ENCODE measurements around the gene SUCO.

The SUCO gene

GRCh38 chr1:172497230-172497629, 35.7 kb upstream of the SUCO start:
- CTCF ChIA-PET, result no interaction called here
- TF ChIP-seq FOXK2 (IDR thresholded peaks at IDR 0.05) (no peak), L3MBTL2 (conservative IDR thresholded peaks at IDR 0.05) (no peak), PKNOX1 (IDR thresholded peaks at IDR 0.05) (no peak), LEF1 (IDR thresholded peaks at IDR 0.05; ENCODE audit: borderline replicate concordance) (no peak), CTBP1 (IDR thresholded peaks at IDR 0.05; ENCODE audit: borderline replicate concordance) (no peak), SUZ12 (IDR thresholded peaks at IDR 0.05) (no peak), FOXM1 (IDR thresholded peaks at IDR 0.05; ENCODE audit: borderline replicate concordance) (no peak), ZNF384 (IDR thresholded peaks at IDR 0.05) (no peak), HDGF (IDR thresholded peaks at IDR 0.05; ENCODE audit: borderline replicate concordance) (no peak), ELF4 (IDR thresholded peaks at IDR 0.05) (no peak), ARNT (IDR thresholded peaks at IDR 0.05) (no peak)
- peak; percentile 21 for DNase-seq (ENCODE audit: extremely low spot score)
- POLR2A ChIA-PET, result interaction anchor here (0.8 kb wide), 1 partner anchor 10 kb away, joined by 3 read pairs; no protein-coding TSS in a partner anchor

- CTCF ChIA-PET, result no interaction called here
- TF ChIP-seq SP1 (IDR thresholded peaks at IDR 0.05), result no peak
- no peak for TF ChIP-seq HDGF (IDR thresholded peaks at IDR 0.05; ENCODE audit: borderline replicate concordance)
- TF ChIP-seq BHLHE40 (IDR thresholded peaks at IDR 0.05; ENCODE audit: borderline replicate concordance), result no peak
- TF ChIP-seq FOXA1 (IDR thresholded peaks at IDR 0.05), result no peak
- no peak for TF ChIP-seq FOXM1 (IDR thresholded peaks at IDR 0.05; ENCODE audit: borderline replicate concordance)
- no peak for TF ChIP-seq L3MBTL2 (conservative IDR thresholded peaks at IDR 0.05)
- TF ChIP-seq LEF1 (IDR thresholded peaks at IDR 0.05; ENCODE audit: borderline replicate concordance), result no peak
- no peak for TF ChIP-seq NFRKB (IDR thresholded peaks at IDR 0.05)
- TF ChIP-seq ARNT (IDR thresholded peaks at IDR 0.05), result no peak
- no peak for TF ChIP-seq TARDBP (IDR thresholded peaks at IDR 0.05)
- TF ChIP-seq SUZ12 (IDR thresholded peaks at IDR 0.05), result no peak
- no peak for TF ChIP-seq CTBP1 (IDR thresholded peaks at IDR 0.05; ENCODE audit: borderline replicate concordance)
- no peak for TF ChIP-seq PKNOX1 (IDR thresholded peaks at IDR 0.05)
- no peak for TF ChIP-seq ZNF384 (IDR thresholded peaks at IDR 0.05)
- TF ChIP-seq FOXK2 (IDR thresholded peaks at IDR 0.05), result no peak
- TF ChIP-seq ELF4 (IDR thresholded peaks at IDR 0.05), result no peak
- POLR2A ChIA-PET, result no interaction called here
- DNase-seq (ENCODE audit: extremely low spot score), result no peak
Observed at GRCh38 chr1:172498857-172499256, 34.1 kb upstream of the SUCO start.

- ChIA-PET POLR2A (no interaction called here), CTCF (no interaction called here)
- DNase-seq (ENCODE audit: extremely low spot score), result no peak
- TF ChIP-seq PKNOX1 (IDR thresholded peaks at IDR 0.05) (no peak), ELF4 (IDR thresholded peaks at IDR 0.05) (no peak), ARNT (IDR thresholded peaks at IDR 0.05) (no peak), ZNF384 (IDR thresholded peaks at IDR 0.05) (no peak), FOXM1 (IDR thresholded peaks at IDR 0.05; ENCODE audit: borderline replicate concordance) (no peak), L3MBTL2 (conservative IDR thresholded peaks at IDR 0.05) (no peak), SUZ12 (IDR thresholded peaks at IDR 0.05) (no peak), FOXK2 (IDR thresholded peaks at IDR 0.05) (no peak), CTBP1 (IDR thresholded peaks at IDR 0.05; ENCODE audit: borderline replicate concordance) (no peak), SP1 (IDR thresholded peaks at IDR 0.05) (no peak), TARDBP (IDR thresholded peaks at IDR 0.05) (no peak), FOXA1 (IDR thresholded peaks at IDR 0.05) (no peak), BHLHE40 (IDR thresholded peaks at IDR 0.05; ENCODE audit: borderline replicate concordance) (no peak), HDGF (IDR thresholded peaks at IDR 0.05; ENCODE audit: borderline replicate concordance) (no peak), LEF1 (IDR thresholded peaks at IDR 0.05; ENCODE audit: borderline replicate concordance) (no peak), NFRKB (IDR thresholded peaks at IDR 0.05) (no peak)
Observed at GRCh38 chr1:172499636-172500141, 33.3 kb upstream of the SUCO start.

GRCh38 chr1:172500207-172500606, 32.7 kb upstream of the SUCO start:
- POLR2A ChIA-PET, result no interaction called here
- no peak for DNase-seq (ENCODE audit: extremely low spot score)
- CTCF ChIA-PET, result no interaction called here
- TF ChIP-seq HDGF (IDR thresholded peaks at IDR 0.05; ENCODE audit: borderline replicate concordance) (no peak), SUZ12 (IDR thresholded peaks at IDR 0.05) (no peak), FOXK2 (IDR thresholded peaks at IDR 0.05) (no peak), FOXA1 (IDR thresholded peaks at IDR 0.05) (no peak), SP1 (IDR thresholded peaks at IDR 0.05) (no peak), L3MBTL2 (conservative IDR thresholded peaks at IDR 0.05) (no peak), TARDBP (IDR thresholded peaks at IDR 0.05) (no peak), FOXM1 (IDR thresholded peaks at IDR 0.05; ENCODE audit: borderline replicate concordance) (no peak), ELF4 (IDR thresholded peaks at IDR 0.05) (no peak), ZNF384 (IDR thresholded peaks at IDR 0.05) (no peak), PKNOX1 (IDR thresholded peaks at IDR 0.05) (no peak), ARNT (IDR thresholded peaks at IDR 0.05) (no peak), BHLHE40 (IDR thresholded peaks at IDR 0.05; ENCODE audit: borderline replicate concordance) (no peak), CTBP1 (IDR thresholded peaks at IDR 0.05; ENCODE audit: borderline replicate concordance) (no peak), LEF1 (IDR thresholded peaks at IDR 0.05; ENCODE audit: borderline replicate concordance) (no peak), NFRKB (IDR thresholded peaks at IDR 0.05) (no peak)

- no peak for DNase-seq (ENCODE audit: extremely low spot score)
- CTCF ChIA-PET, result no interaction called here
- POLR2A ChIA-PET, result no interaction called here
- TF ChIP-seq PKNOX1 (IDR thresholded peaks at IDR 0.05) (no peak), CTBP1 (IDR thresholded peaks at IDR 0.05; ENCODE audit: borderline replicate concordance) (no peak), ELF4 (IDR thresholded peaks at IDR 0.05) (no peak), FOXK2 (IDR thresholded peaks at IDR 0.05) (no peak), SP1 (IDR thresholded peaks at IDR 0.05) (no peak), ARNT (IDR thresholded peaks at IDR 0.05) (no peak), BHLHE40 (IDR thresholded peaks at IDR 0.05; ENCODE audit: borderline replicate concordance) (no peak), ZNF384 (IDR thresholded peaks at IDR 0.05) (no peak), FOXM1 (IDR thresholded peaks at IDR 0.05; ENCODE audit: borderline replicate concordance) (no peak), FOXA1 (IDR thresholded peaks at IDR 0.05) (no peak), NFRKB (IDR thresholded peaks at IDR 0.05) (no peak), HDGF (IDR thresholded peaks at IDR 0.05; ENCODE audit: borderline replicate concordance) (no peak), TARDBP (IDR thresholded peaks at IDR 0.05) (no peak), LEF1 (IDR thresholded peaks at IDR 0.05; ENCODE audit: borderline replicate concordance) (no peak), L3MBTL2 (conservative IDR thresholded peaks at IDR 0.05) (no peak), SUZ12 (IDR thresholded peaks at IDR 0.05) (no peak)
Observed at GRCh38 chr1:172507741-172508140, 25.2 kb upstream of the SUCO start.

Measured in HEK293T (cell line).